Umbilical cord (tissue), 2 donors: ENCODE measurements around the gene NCKIPSD. TPM values are rescaled to one million over a fixed set of nuclear protein-coding genes. Genes with fewer than 3 reads are reported as not detected.

Experiments used
- DNase-seq: peaks from one replicate; pipeline ENCODE4 v3.0.0-alpha.2; 2015; ENCODE audit warnings: low spot score
- total RNA-seq: library from RNA; depleted of rRNA; stranded (reverse); fragments of >200 nt; gene quantifications from one replicate; pipeline ENCODE4 v1.2.3, GENCODE V29; 2014; ENCODE audit warnings: low replicate concordance; ENCODE audit not compliant: insufficient read depth

NCKIPSD gene
- total RNA-seq, 1 donor from 2014 or later: 7.9 TPM

DNA sequence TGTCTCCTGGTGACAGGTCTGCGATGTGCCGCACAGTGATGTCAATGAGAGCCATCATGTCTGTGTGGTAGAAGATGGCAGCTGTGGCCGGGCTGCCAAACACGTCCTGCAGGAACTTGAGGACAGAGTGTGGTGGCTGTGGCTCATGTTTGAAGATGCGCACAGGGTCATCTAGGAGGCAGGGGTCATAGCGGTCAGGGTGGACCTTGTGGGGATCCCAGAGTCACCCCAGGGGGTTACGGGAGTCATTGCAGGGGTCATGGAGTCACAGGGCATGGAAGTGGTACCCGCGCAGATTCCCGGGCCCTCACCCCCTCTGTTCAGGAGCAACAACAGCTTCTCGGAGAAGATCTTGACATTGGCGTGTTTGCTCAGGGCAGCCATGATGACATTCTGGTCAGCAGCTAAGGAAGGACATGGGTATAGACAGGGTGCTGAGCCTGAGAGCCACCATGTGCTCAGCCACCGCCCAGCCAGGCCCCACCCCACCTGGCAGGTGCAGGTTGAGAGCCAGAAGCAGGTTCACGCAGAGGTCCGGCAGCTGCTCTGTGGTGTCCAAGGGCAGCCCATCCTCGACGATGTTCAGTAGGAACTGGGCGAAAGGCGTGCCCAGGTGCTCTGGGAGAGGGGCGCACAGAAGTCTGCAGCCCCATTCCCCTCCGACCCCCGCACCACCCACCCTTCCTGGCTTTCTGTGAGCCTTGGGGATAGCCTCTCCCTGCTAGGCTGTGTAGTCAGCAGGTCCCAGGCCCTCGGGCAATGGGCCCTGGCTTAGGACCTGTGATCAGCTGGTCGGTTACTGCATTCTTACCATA, 6.9 kb downstream of the NCKIPSD start:
- DNase-seq: no peak

DNA sequence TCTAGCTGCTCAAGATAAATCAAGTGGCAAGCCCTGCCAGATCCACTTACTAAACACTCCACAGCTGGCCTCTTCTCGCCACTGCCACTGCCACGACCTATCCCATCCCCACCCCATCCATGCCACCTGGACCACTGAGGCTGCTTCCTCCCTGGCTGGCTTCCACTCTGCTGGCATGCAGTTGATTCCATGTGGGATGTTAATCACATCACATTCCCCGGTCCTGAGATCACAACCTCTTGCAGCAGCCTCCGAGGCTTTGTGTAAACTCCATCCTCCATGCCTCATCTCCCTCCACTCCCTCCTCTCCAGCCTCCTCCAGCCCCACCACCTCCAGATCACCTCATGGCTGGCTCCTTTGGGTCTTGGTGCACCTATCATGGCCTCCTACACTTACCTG, 7.7 kb downstream of the NCKIPSD start:
- DNase-seq: no peak

DNA sequence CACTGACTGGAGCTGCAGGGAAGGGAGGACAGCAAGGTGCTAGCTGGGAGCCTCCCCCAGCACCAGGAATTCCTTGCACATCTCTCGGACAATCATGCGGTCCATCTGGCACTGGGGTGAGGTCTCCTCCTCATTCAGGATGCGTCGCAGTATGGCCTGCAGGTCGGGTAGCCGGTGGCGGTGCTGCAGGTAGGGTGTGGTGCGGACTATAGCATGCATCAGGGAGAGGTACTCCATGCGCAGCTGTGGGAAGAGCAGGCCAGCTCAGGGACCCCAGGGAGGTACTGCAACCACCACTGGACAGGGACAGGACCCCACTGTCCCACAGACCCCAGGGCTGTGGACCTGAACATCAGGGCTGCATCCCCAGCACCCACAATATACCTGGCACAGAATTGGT, 11.2 kb downstream of the NCKIPSD start:
- DNase-seq: no peak

DNA sequence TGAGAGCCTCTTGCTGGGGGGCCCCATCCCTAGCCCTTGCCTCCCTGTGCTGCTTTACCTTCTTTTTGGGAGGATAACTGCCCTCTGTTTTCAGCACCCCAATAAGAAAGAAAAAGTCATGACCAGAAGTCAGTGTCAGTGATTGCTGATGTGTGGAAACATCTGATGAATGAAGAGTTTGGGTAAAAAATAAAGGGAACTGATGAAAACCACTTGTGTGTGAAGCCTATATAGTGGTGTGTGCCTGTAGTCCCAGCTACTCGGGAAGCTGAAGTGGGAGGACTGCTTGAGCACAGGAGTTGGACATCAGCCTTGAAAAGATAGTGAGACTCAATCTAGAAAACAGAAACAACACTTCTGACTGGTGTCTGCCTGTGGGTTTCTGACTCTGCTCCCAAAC, 13.2 kb downstream of the NCKIPSD start:
- DNase-seq: no peak

DNA sequence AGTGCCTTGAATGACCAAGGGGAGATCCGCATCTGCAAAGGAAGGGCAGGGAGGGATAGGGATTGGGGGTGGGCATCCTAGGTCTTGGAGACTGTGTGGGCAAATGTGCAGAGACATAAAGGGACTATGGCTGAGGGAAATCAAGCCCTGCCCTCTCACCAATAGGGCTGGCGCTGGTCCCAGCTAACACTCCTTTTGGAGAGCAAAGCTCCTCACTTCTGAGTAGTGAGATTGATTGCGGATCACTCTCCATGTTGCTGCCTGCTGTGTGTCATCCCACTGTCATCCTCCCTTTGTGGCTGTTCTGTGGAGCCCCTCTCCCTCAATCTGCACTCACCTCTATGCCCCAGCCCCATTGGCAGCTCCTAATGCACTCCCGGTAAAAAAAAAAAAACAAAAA, 20.8 kb downstream of the NCKIPSD start:
- no peak for DNase-seq

DNA sequence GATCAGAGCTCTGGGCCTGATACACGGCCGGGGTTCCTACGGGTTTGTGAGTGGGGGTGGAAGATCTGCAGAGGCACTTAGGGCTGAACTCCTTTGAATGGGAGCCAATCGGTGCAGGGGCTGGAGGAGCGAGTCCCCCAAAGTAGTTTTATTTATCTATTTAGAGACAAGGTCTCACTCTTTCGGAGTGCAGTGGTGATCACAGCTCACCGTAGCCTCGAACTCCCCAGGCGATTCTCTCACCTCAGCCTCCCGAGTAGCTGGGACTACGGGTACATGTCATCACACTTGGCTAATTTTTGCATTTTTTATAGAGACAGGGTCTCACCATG, 21.4 kb downstream of the NCKIPSD start:
- DNase-seq: no peak

DNA sequence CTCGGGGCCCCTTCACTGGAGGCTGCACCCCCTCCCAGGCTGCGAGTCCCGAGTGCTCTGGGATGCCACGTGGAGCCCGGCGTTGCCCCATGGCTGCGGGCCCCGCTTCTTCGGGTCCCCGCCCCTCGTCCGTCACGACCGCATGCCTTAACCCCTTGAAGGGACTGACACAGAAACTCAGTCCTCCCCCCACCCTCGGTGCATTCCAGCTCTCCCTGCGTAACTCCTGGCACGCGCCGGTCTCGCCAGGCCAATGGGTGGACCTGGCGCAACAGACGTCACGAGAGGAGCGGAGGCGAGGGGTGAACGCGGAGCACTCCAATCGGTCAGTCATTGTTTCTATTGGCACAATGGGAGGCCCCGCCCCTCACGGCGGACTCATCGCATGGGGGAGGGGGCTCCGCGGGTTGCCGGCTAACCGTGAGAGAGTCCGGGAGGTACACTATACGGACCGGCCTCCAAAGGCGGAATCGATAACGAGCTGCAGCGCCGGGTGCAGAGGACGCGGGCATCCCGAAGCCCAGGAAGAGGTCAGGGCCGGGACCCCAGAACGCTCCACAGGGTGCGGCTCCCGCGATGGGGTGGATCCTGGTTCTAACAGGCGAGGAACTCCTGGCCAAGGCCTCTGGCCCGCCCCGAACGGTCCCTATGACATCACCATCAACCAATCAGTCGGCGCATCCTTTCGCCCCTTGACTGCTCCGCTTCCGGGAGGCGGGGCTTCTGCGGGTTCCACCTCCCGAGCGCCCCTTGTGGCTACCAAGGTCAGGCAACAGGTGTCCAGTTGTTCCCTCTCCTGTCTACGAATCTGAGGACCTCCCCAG, 22.0 kb downstream of the NCKIPSD start:
- peak; percentile 98 for DNase-seq

DNA sequence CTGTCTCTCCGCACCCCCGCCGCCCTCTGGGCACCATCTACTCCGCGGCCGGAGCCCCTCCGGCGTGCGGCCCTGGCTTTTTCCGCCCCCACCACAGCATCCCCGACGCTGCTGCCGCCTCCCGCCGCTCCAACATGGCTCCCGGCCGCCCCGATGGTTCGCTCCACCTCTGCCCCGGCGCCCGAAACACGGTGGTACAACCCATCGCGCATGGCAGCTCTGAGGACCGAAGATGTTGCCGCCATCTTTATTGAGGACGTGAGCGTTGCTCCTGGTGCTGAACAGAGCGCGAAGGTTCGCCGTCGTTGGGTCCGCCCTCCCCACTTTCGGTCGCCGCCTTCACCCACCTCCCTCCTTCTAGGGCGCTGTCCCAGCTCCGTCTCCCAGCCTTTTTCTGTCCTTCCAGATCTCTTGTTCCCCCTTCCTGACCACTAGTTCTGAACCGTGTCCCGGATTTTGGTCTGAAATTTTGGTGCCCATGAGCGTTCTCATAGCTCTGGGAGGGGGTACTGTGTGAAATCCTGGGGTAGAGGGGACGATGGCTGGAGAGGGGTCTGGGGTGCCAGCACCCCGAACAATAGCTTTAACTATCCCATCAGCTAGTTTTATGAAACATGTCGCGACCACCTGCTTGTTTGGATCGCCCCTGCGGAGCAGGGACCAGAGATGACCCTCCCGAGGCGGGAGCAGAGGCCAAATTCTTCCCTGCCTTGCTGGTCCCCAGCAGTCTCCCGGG, 22.8 kb downstream of the NCKIPSD start, which contains the start of gene CELSR3:
TSS of gene CELSR3 (minus strand) at position 134 of the 736 bp plus-strand sequence. CDS start 252 bp downstream, outside the sequence.
- DNase-seq: peak; percentile 90

DNA sequence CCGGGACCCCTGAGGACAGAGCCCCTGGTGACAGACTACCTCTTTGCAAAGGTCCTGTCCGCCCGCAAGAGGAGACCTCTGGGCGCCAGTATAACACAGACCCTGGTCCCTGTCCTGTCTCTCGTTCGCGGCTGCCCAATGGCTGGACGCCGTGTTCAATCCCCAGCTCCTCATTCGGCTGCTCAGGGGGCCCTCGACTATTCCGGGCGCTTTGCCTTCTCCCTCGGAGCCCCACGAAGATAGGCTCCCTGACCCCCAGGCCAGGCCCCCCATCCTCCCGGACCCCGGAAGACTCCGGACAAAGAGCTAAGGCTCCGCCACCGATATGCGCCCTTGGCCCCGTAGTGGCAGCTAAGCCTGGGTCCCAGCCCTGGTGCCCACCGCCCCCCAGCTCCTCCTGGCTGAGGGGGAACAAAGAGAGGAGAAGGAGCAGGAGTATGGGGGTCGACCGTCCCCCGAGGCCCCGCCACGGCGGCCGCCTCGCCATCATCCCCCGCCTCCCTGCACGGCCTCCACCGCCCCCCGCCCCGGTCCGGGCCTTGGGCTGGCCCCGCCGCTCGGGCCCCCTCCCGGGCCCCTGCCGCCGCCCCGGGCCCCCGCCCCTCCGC, 23.5 kb downstream of the NCKIPSD start:
- no peak for DNase-seq

DNA sequence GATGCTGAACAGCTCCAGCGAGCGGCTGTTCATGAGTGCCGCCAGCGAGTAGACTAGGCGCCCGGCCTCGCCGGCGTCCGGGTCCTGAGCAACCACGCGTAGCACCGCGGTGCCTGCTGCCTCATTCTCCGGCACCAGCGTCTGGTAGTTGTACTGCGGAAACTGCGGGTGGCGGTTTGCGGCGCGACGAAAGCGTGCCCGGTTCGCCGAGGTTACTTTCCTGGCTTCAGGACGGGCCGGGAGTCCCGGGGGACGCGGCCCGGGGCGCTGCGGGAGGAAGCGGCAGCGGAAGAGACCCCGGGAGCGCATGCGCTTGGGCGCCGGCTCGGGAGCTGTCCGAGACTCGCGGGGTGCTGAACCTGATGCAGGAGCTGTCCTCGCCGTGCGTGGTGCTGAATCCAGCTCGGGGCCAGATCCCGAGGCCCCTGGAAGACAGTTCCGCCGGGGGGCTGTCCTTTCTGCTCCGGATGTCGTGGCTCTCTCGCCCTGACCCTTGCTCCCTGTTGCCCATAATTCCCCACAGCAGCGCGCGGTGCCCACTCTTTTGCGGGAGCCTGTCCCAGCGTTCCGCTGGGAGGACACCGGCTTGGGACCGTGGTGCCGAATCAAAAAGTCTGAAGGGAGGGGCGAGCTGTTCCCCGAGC, 24.1 kb downstream of the NCKIPSD start:
- DNase-seq: peak; percentile 50

DNA sequence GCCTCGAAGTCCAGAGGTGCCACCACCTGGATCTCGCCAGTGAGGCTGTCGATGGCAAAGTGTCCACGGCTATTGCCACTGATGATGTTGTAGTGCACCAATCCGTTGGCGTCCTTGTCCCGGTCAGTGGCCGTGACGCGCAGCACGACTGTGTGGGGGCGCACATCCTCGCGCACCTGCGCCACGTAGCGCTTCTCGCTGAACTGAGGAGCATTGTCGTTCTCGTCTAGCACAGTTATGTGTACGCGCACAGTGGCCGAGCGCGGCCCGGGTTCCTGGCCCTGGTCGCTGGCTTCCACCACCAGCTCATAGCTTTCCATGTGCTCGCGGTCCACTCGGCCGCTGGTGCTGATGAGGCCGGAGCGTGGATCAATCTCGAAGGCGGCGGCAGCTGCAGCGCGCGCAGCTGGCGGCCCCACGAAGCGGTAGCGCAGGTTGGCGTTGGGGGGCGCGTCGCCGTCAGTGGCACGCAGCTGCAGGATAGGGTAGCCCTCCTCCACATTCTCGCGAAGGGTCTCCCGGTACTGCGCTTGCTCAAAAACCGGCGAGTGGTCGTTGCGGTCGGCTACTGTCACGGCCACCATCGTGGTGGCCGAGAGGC, 24.8 kb downstream of the NCKIPSD start:
- no peak for DNase-seq

DNA sequence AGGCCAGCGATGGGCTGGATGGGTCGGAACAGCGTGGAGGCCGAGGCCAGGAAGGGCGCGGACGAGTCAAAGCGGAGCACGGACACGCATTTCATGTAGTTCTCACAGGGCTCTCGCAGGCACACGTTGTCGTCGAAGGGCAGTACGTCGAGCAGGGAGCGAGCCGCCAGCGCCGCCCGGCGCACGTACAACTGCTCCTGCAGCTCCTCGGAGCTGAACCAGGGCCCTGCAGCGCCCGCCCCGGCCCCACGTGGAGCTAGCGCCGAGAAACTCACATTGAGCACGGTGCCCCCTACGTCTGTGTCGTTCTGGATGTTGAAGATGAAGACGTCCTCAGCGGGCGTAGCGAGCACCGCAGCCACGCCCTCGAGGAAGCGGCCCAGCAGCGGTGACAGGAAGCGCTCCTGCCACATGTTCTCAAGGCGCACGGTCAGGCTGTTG, 28.9 kb downstream of the NCKIPSD start:
- DNase-seq: no peak

DNA sequence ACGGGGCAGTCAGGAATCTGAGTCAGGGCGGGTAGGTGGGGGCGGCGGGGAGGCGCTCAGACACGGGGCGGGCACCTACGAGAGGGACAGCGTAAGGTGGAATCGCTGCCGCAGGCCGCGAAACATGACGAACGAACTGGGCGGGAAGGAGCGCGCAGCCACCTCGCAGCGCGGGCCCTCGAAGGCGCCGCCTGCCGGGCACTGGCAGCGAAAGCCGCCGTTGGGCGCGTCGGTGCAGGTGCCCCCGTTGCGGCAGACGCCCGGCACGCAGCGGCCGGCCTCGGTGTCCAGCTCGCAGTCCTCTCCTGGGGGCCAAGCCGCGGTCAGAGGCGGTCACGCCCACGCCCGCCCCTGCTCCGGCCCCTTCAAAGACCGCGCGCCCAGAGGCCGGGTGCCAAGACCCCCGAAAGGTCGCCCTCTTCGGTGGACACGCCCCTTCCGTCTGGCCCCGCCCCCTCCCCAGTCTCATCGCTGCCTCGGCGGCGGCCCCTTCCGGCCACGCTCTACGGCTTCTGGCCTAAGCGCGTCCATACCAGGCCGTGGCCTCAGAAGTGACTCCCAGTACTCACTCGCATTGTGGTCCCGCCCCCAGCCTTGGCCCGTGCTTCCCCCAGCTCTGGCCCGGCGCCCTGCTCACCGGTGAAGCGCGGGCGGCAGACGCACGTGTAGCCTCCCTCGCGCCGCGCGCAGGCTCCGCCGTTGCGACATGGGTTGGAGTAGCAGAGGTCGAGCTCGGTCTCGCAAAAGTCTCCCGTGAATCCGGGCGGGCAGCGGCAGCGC, 29.5 kb downstream of the NCKIPSD start:
- peak; percentile 60 for DNase-seq

DNA sequence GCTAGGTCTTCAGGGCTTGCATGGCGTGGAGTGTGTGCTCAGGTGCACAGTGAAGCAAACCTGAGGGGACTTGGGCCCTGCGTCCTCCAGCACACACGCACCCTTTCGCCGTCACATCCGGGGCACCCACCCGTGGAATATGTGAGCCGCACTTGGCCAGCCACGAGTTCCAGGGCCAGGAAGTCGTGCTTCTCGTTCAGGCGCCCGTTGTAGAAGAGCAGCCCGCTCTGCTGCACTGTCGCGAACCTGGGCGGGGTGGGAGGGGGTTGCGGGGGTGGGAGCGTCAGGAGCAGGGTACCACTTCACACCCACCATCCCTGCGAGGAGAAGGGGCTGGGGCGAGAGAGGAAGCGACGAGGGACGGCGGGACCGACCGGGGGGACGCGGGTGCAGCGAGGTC, 30.1 kb downstream of the NCKIPSD start:
- no peak for DNase-seq

DNA sequence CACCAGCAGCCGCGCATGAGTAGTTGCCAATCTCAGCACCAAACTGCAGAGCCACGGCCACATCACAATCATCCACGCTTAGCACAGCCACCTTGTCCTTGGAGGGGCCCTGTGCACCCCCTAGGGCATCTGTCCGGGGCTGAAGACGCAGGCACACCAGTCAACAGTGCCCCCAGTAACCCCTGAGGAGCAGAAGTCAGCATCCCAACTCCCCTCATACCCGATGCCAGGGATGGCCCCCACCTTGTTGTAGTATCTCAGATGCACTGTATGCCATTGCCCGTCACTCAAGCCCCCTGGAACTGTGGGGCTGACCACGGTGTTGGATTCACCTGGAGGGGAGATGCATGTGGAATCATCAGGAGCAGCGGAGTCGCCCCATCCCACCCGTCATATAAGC, 30.7 kb downstream of the NCKIPSD start:
- DNase-seq: no peak

DNA sequence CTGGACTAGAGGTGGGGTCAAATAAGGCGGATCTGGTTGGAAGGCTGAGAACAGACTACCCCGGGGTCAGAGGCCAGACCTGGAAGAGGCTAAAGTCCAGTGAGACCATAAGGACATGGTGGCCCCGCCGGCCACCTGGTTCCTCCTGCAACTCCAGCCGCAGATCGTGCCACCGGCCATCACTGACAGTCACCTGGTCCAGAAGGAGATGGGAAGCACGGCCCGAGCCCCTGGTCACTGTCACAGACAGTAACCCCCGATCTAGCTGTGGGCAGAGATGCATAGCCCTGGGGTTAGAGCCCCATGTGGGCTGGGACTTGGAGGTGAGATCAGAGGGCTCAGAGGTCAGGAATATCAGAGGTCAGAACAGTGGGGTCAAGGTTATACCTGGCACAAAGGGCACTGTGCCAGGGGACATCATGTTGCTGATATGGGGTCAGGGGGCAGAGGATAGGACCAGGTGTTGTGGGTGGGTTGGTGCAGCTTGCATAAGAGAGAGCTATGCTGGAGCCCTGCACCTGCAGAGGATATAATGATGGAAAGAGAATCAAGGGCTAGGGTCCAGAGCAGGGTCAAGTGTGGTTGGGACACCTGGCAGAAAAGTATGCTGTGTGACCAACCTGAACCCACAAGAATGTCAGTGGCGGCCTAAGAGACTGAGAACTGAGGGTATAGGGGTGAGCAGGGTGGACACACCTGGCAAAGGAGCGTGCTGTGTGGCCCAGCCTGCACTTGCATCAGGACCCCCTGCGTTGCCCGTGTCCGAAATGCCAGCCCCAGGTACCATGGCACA, 32.6 kb downstream of the NCKIPSD start:
- DNase-seq: no peak

DNA sequence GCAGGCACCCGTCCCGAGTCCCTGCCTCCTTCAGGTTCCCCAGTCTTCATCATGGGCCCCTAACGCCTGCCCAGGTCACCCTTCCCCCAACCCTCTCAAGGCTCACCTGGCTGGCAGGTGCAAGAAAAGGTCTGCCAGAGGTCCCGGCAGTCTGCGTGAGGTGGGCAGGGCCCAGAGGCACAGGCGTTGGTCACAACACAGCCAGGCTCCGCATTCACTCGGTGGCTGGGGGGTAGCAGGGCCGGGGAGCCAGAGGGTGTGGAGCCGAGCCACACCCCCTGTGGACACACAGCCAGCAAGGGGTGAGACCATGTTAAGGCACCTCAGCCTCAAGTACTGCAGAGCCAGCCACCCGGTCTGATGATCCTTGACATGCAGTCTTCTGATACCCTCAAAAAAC, 33.9 kb downstream of the NCKIPSD start:
- no peak for DNase-seq

DNA sequence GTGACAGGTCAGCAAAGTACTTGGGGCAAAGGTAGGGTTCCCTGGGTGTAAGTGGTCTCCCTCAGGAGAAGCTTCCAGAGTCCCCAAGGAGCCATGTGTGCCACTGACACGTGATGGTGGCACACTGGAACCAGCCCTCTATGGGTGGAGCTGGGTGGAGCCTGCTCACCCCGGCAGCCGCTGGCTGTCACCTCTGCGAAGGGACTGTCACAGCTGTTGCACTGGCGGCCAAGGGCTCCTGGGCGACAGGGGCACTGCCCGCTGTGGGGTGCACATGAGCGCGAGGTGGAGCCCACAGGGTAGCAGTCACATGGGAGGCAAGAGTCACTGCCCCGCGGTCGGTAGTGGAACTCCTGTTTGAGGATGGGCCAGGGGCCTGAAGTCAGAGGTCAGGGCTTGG, 35.0 kb downstream of the NCKIPSD start:
- no peak for DNase-seq

DNA sequence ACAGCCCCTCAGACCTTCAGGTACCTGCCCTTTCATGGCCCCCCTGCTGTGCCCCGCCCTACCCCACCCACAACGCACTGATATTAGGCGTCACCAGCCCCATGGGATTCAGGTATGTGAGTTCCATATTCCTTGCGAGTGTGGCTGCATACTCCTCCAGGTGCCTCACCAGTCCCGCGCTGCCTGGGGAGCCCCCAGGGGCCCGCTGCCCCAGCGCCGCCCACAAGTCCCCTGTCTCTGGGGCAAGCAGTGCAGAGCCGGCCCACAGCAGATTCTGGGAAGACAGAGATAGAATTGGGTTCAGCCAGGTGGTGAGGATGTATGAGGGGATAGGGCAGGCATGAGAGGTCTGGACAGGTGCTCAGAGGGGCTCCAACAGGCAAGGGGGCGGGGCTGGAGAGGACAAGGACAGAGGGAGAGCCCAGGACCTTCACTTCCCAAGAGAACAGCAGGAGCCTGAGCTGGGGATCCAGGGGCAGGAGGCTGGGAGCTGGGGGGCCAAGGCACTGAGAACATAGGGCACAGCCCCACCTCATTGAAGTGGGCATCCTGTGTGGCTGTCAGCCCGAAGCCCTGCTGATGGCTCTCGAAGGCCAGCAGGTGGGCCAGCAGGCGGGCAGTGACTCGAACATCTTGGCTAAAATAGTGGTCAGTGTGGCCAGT, 37.4 kb downstream of the NCKIPSD start:
- DNase-seq: no peak
